Stimulated activated naive B cell treated with anti-CD40 and anti-IgM and Interleukin-4, amounts not matched to agents 10 μg/mL and 1 μg/mL and 100 μg/mL, for 72 hours (primary cell): ENCODE measurements around the gene MMAA.
"Not testable (repeated sequence)": the region's sequence is repeated elsewhere in the genome, so short reads cannot be mapped to it uniquely, and the experiment has no call there.

Experiments
- ATAC-seq, 2 donors: fragments of 150-1000 bp; cut with Tn5 transposase; replicated peaks; 2 replicates each; pipeline ENCODE4 v1.10.0; 2021; ENCODE audit warnings: moderate library complexity in 1 of 2
- DNase-seq: peaks from one replicate; pipeline ENCODE4 v3.0.0; 2021
- H3K27ac Mint-ChIP-seq: one replicate; pipeline ENCODE4 v1.8.0; 2022; ENCODE audit warnings: mild to moderate bottlenecking, mixed read lengths
- H3K27me3 Mint-ChIP-seq, 2 donors: one replicate each; pipeline ENCODE4 v1.8.0; 2022; ENCODE audit warnings: mixed read lengths in 2 of 2
- H3K36me3 Mint-ChIP-seq, 2 donors: one replicate each; pipeline ENCODE4 v1.8.0; 2022; ENCODE audit warnings: mixed read lengths in 2 of 2, mild to moderate bottlenecking in 1 of 2
- H3K4me1 Mint-ChIP-seq, 2 donors: one replicate each; pipeline ENCODE4 v1.8.0; 2022; ENCODE audit warnings: mixed read lengths in 2 of 2, mild to moderate bottlenecking in 1 of 2
- H3K4me3 Mint-ChIP-seq, 2 donors: one replicate each; pipeline ENCODE4 v1.8.0; 2022; ENCODE audit warnings: mild to moderate bottlenecking in 2 of 2, mixed read lengths in 2 of 2, moderate library complexity in 1 of 2
- H3K9me3 Mint-ChIP-seq, 2 donors: one replicate each; pipeline ENCODE4 v1.8.0; 2022; ENCODE audit warnings: mixed read lengths in 2 of 2, mild to moderate bottlenecking in 1 of 2

MMAA gene

DNA sequence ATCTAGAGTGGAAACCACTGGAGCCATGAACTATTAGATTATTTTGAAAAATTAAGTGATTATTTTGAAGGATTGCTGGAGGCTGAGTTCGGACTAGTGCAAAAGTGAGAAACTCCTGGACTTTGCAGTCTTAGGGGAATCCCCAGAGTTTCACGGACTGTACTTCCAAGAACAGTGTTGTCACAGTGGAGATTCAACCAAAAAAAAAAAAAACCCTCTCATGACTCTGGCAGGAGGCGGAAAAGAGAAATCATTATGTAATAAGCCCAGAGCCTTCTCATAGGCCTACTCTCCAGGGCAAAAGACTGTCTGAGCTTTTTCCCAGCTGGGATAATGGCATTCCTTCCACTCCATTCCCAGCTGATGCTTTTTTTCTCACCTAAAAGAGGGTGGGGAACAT, 44.0 kb downstream of the MMAA start:
- H3K9me3 Mint-ChIP-seq, result peaks cover 6 to 20% of the 10 kb centered on the region in 2 donors
- H3K4me3 Mint-ChIP-seq, result no peak overlapping the region
- H3K4me1 Mint-ChIP-seq, result no peaks in the 10 kb centered on the region
- no peak for ATAC-seq
- DNase-seq, result no peak
- no peak overlapping the region for H3K27ac Mint-ChIP-seq
- H3K36me3 Mint-ChIP-seq, result peaks cover 22 to 39% of the 10 kb centered on the region in 2 donors
- no peaks in the 10 kb centered on the region for H3K27me3 Mint-ChIP-seq

DNA sequence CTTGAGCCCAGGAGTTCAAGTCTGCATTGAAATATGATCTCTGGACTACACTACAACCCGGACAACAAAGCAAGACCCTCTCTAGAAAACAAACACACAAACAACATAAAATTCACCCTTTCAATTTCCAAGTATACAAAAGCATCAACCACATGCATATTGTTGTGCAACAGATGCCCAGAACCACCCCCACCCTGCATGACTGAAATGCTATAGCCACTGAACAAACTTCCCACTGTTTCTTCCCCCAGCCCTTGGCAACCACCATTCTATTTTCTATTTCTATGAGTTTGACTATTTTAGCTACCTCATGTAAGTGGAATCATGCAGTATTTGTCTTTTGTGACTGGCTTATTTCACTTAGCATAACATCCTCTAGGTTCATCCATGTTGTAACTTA, 46.6 kb downstream of the MMAA start:
- no peak for ATAC-seq
- Mint-ChIP-seq H3K36me3 (peaks cover 0 to 17% of the 10 kb centered on the region in 2 donors), H3K4me1 (no peaks in the 10 kb centered on the region), H3K4me3 (no peak overlapping the region), H3K27me3 (no peaks in the 10 kb centered on the region), H3K9me3 (peaks cover 0 to 14% of the 10 kb centered on the region in 2 donors), H3K27ac (no peak overlapping the region)
- no peak for DNase-seq

DNA sequence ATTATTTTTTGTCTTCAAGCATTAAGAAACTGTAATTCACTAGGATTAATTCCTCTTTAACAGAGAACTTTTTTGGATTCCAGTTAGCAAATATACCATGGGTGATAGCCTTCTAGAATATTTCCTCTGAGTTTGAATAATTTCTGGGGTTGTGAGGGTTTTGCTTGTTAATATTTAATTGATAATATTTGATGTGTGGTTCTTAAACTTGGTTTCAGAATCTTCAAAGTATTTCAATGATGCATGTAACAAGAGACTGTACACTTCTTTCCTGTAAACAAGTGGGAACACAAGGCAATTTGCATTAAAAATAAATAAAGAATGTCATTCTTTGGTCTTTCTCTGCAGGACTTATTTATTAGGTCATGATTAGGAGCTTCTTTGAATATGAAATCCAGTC, 51.2 kb downstream of the MMAA start:
- Mint-ChIP-seq H3K4me1 (no peaks in the 10 kb centered on the region), H3K4me3 (no peak overlapping the region), H3K36me3 (peaks cover 0 to 3% of the 10 kb centered on the region in 2 donors), H3K27me3 (no peaks in the 10 kb centered on the region), H3K27ac (peak overlapping the region; percentile 32), H3K9me3 (peaks cover 0 to 6% of the 10 kb centered on the region in 2 donors)
- no peak for ATAC-seq
- no peak for DNase-seq

DNA sequence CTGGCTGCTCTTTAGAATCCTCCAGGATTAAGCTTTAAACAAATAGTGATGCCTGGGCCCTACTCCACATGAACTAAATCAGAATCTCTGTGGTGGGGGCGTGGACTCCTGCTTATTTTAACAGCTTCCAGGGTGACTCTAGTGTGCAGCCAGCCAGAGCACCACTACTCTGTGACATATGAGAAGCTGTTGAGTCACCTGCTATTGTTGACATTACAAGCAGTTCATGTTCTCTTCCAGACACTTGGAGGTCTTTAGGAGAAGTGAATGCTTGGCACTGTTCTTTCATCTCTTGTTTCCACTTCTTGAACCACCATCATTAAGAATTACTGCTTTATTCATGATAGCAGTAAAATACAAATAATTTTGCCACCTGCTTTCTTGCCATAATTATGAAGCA, 60.3 kb downstream of the MMAA start:
- DNase-seq, result no peak
- H3K27ac Mint-ChIP-seq, result no peak overlapping the region
- no peaks in the 10 kb centered on the region for H3K36me3 Mint-ChIP-seq
- H3K9me3 Mint-ChIP-seq, result peaks cover 10 to 13% of the 10 kb centered on the region in 2 donors
- H3K4me3 Mint-ChIP-seq, result no peak overlapping the region
- H3K27me3 Mint-ChIP-seq, result peaks cover 17 to 26% of the 10 kb centered on the region in 2 donors
- H3K4me1 Mint-ChIP-seq, result no peaks in the 10 kb centered on the region
- ATAC-seq, result no peak

DNA sequence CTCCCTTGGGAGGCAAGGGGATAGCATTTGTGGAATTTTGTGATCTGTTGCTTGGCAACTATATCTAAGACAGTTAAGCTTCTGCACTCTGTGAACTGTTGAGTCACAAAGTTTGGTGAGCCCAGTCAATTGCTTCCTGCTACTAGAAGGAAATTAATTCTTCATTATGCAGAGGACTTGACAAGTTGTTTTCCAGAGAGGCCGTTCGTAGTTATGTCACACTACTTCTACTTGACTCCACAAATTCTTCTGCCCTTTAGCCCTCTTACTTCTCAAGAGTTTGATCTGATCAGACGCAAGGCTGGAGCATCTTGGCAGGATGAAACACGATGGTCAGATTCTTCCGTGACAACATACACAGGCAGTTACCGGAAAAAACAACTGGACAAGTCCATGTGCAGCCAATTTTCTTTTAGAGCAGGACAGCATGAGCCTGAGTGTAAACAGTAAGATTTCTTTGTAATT, 60.8 kb downstream of the MMAA start, which contains the start of gene C4orf51:
C4orf51 (plus strand) TSS at position 156 of the 465 bp plus-strand sequence; CDS start at position 214, 58 bp downstream.
- Mint-ChIP-seq H3K36me3 (no peaks in the 10 kb centered on the region), H3K9me3 (peaks cover 10 to 14% of the 10 kb centered on the region in 2 donors), H3K4me1 (no peaks in the 10 kb centered on the region), H3K4me3 (no peak within 1 kb of the TSS), H3K27me3 (peaks cover 17 to 30% of the 10 kb centered on the region in 2 donors), H3K27ac (no peak within 1 kb of the TSS)
- DNase-seq (no peak), ATAC-seq (no peak)

DNA sequence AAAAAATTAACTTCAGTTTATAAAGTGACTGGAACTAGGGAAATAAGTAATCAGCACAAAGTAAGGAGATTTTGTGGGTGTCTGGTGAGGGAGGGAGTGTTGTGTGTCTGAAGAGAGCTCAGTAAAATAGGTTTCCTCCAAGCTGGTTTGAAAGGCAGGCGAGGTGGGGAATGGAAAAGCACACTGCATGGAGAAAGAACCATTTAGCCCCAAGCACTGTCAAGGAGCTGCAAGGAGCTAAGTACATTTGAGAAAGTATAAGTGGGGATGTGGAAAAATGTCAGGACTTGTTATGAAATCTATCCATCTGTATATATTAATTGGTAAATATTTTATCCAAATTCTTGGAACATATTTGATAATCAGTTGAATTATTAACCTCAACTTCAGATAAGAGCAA, 61.7 kb downstream of the MMAA start:
- H3K4me1 Mint-ChIP-seq, result no peaks in the 10 kb centered on the region
- no peak overlapping the region for H3K4me3 Mint-ChIP-seq
- peaks cover 14 to 17% of the 10 kb centered on the region in 2 donors for H3K9me3 Mint-ChIP-seq
- ATAC-seq, result no peak
- H3K27me3 Mint-ChIP-seq, result peaks cover 21 to 35% of the 10 kb centered on the region in 2 donors
- H3K27ac Mint-ChIP-seq, result no peak overlapping the region
- no peak for DNase-seq
- no peaks in the 10 kb centered on the region for H3K36me3 Mint-ChIP-seq

DNA sequence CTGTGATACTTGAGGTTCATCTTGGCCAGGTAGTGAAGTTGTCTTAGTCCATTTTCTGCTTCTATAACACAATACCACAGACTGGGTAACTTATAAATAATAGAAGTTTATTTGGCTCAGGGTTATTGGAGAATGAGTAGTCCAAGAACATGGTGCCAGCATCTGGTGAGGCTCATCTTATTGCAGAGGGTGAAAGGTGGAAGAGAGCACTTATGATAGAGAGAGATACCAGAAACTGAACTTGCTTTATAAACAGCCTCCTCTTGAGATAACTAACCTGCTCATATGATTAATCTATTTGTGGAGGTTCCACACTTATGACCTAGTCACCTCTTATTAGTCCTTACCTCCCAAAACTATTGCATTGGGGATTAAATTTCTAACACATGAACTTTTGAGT, 62.3 kb downstream of the MMAA start:
- no peak overlapping the region for H3K4me3 Mint-ChIP-seq

DNA sequence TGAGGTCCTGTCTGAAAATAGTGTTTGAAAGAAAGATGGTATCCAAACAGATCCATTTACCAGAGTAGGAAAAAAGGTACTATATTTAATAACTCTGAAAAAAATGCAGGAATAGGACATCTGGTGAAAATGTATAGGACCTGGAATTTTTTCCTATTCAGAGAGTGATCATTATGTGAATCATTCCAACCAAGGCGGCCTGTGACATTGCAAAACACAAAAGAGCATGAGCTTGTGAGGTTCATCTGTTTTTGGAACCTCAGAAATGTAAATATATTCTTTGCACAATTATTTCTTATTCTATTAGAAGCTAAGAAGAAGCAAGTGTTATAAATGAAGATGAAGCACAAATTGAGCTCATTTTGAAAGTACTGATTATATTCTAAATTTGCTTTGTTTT, 62.8 kb downstream of the MMAA start:
- no peaks in the 10 kb centered on the region for H3K4me1 Mint-ChIP-seq
- peaks cover 21 to 35% of the 10 kb centered on the region in 2 donors for H3K27me3 Mint-ChIP-seq

More for the DNA sequence above, 62.3 kb downstream of the MMAA start:
- Mint-ChIP-seq H3K9me3 (peaks cover 14 to 17% of the 10 kb centered on the region in 2 donors), H3K27ac (no peak overlapping the region), H3K4me1 (no peaks in the 10 kb centered on the region), H3K36me3 (no peaks in the 10 kb centered on the region), H3K27me3 (peaks cover 21 to 35% of the 10 kb centered on the region in 2 donors)
- DNase-seq, result no peak
- no peak for ATAC-seq

DNA sequence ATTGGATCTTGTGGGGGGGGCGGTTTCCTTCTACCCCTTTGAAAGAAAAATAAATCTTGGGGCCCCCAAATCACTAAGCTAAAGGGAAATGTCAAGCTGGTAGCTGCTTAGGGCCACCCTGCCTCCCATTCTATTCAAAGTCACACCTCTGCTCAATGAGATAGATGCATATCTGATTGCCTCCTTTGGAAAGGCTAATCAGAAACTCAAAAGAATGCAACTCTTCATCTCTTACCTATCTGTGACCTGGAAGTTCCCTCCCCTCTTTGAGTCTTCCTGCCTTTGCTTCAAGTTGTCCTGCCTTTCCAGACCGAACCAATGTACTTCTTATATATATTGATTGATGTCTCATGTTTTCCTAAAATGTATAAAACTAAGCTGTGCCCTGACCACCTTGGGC, 67.8 kb downstream of the MMAA start:
- Mint-ChIP-seq H3K36me3 (no peaks in the 10 kb centered on the region), H3K4me1 (no peaks in the 10 kb centered on the region), H3K9me3 (peaks cover 15 to 25% of the 10 kb centered on the region in 2 donors), H3K27ac (no peak overlapping the region), H3K4me3 (no peak overlapping the region), H3K27me3 (peaks cover 12 to 14% of the 10 kb centered on the region in 2 donors)
- DNase-seq (no peak), ATAC-seq (no peak)

More for the DNA sequence above, 62.8 kb downstream of the MMAA start:
- DNase-seq, result no peak
- no peak overlapping the region for H3K4me3 Mint-ChIP-seq
- H3K27ac Mint-ChIP-seq, result no peak overlapping the region
- peaks cover 14 to 15% of the 10 kb centered on the region in 2 donors for H3K9me3 Mint-ChIP-seq
- no peaks in the 10 kb centered on the region for H3K36me3 Mint-ChIP-seq
- ATAC-seq, result no peak

DNA sequence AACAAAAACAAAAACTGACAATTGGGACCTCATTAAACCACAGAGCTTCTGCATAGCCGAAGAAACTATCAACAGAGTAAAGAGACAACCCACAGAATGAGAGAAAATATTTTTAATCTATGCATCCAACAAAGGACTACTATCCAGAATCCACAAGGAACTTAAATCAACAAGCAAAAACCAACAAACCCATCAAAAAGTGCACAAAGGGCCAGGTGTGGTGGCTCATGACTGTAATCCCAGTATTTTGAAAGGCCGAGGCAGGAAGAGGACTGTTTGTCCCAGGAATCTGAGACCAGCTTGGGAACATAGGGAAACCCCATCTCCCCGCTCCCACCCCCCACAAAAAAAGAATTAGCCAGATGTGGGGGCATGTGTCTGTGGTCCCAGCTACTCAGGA, 71.4 kb downstream of the MMAA start:
- DNase-seq (no peak), ATAC-seq (no peak)
- Mint-ChIP-seq H3K27ac (no peak overlapping the region), H3K4me1 (no peaks in the 10 kb centered on the region), H3K27me3 (peaks cover 0 to 4% of the 10 kb centered on the region in 2 donors), H3K4me3 (no peak overlapping the region), H3K9me3 (peaks cover 10 to 22% of the 10 kb centered on the region in 2 donors), H3K36me3 (no peaks in the 10 kb centered on the region)

DNA sequence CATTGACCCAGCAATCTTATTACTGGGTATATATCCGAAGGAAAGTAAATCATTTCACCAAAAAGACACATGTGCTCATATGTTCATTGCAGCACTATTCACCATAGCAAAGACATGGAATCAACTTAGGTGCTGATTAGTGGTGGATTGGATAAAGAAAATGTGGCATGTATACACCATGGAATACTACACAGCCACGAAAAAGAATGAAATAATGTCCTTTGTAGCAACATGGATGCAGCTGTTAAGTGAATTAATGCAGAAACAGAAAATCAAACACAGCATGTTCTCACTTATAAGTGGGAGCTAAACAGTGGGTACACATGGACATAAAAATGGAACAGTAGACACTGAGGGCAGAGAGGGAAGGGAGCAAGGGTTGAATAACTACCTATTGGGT, 72.2 kb downstream of the MMAA start:
- not testable (repeated sequence) for ATAC-seq, H3K4me1 Mint-ChIP-seq, H3K36me3 Mint-ChIP-seq, H3K4me3 Mint-ChIP-seq, H3K27me3 Mint-ChIP-seq, DNase-seq, H3K27ac Mint-ChIP-seq
- peaks cover 10 to 22% of the 10 kb centered on the region in 2 donors for H3K9me3 Mint-ChIP-seq

DNA sequence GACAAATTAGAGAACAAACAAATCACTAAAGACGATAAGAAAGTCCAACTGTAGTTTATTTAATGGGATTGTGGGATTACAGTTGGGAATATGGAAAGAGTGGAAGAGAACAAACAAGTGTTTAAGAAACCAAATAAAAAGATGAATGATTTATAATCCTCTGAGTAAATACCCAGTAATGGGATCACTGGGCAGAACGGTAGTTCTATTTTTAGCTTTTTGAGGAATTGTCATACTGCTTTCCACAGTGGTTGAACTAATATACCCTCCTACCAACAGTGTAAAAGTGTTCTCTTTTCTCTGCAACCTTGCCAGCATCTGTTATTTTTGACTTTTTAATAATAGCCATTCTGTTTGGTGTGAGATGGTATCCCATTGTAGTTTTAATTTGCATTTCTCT, 75.7 kb downstream of the MMAA start:
- DNase-seq (no peak), ATAC-seq (no peak)
- Mint-ChIP-seq H3K27me3 (peaks cover 0 to 8% of the 10 kb centered on the region in 2 donors), H3K27ac (no peak overlapping the region), H3K4me3 (no peak overlapping the region), H3K36me3 (no peaks in the 10 kb centered on the region), H3K9me3 (peaks cover 3 to 9% of the 10 kb centered on the region in 2 donors), H3K4me1 (no peaks in the 10 kb centered on the region)

DNA sequence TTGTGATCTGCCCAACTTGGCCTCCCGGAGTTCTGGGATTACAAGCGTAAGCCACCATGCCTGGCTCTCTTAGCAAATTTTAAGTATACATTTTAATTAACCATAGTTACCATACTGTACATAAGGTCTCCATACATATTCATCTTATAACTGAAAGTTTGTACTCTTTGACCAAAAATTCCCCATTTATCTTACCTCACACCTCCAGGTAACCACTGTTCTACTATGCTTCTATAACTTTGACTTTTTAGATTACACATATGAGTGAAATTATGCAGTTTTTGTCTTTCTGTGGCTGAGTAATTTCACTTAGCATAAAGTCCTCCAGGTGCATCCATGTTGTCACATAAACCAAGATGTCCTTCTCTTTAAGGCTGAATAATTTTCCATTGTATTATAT, 78.1 kb downstream of the MMAA start:
- no peak overlapping the region for H3K4me3 Mint-ChIP-seq
- peaks cover 9 to 17% of the 10 kb centered on the region in 2 donors for H3K27me3 Mint-ChIP-seq
- H3K36me3 Mint-ChIP-seq, result no peaks in the 10 kb centered on the region
- H3K27ac Mint-ChIP-seq, result no peak overlapping the region
- ATAC-seq, result peak; percentile 31 to 56
- no peaks in the 10 kb centered on the region for H3K9me3 Mint-ChIP-seq
- no peaks in the 10 kb centered on the region for H3K4me1 Mint-ChIP-seq
- DNase-seq, result no peak

DNA sequence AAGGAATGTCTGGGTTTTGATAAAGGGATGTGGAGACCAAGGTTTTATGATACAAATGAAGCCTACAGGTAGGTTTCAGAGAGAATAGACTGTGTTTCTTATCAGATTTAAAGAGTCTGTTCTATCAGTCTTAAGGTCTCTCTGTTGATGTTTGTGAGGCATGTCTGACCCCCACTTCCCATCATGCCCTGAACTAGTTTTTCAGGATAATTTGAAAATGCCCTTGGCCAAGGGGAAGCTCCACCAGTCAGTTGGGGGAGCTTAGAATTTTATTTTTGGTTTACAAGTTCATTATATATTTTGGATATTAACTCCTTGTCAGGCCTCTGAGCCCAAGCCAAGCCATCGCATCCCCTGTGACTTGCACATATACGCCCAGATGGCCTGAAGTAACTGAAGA, 79.3 kb downstream of the MMAA start:
- ATAC-seq (no peak), DNase-seq (no peak)
- Mint-ChIP-seq H3K27me3 (peaks cover 9 to 20% of the 10 kb centered on the region in 2 donors), H3K36me3 (no peaks in the 10 kb centered on the region), H3K4me3 (no peak overlapping the region), H3K4me1 (no peaks in the 10 kb centered on the region), H3K27ac (no peak overlapping the region), H3K9me3 (no peaks in the 10 kb centered on the region)

DNA sequence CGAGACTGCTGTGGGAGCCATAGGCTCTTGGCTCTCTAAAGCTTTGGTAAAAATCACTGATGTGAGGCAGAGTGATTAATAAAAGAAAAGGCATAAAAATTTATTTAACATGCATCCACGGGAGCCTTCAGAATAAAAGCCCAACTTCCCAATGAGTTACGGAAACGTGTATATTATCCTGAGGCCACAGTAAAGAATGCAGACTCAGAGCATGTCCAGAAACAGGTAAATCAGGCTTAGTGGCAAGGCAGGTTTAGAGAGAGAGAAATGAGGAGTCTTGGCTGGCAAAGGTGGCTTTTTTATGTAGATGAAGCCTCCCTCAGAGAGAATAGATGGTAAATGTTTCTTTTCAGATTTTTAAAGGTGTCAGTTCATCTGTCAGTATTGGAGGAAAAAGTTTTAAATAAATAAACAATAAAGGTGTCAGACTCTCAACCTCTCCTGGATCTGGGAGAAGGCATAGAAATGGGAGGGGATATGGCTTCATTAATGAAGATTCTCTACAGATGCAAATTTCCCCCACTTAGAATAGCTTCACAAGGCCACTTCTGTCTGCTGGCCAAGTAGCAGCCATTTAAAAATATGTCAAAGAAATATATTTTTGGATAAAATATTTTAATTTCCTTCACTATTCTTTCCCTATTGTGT, 84.8 kb downstream of the MMAA start:
- H3K4me3 Mint-ChIP-seq, result no peak overlapping the region
- peaks cover 0 to 5% of the 10 kb centered on the region in 2 donors for H3K9me3 Mint-ChIP-seq
- no peaks in the 10 kb centered on the region for H3K4me1 Mint-ChIP-seq
- H3K36me3 Mint-ChIP-seq, result no peaks in the 10 kb centered on the region
- DNase-seq, result no peak
- H3K27me3 Mint-ChIP-seq, result peaks cover 9 to 20% of the 10 kb centered on the region in 2 donors
- no peak for ATAC-seq
- no peak overlapping the region for H3K27ac Mint-ChIP-seq
